Measurements from ENCODE around the gene UNC13A.
A peak's percentile ranks its signal among the peaks of the same experiment; 100 is the strongest.

Gene UNC13A

DNA sequence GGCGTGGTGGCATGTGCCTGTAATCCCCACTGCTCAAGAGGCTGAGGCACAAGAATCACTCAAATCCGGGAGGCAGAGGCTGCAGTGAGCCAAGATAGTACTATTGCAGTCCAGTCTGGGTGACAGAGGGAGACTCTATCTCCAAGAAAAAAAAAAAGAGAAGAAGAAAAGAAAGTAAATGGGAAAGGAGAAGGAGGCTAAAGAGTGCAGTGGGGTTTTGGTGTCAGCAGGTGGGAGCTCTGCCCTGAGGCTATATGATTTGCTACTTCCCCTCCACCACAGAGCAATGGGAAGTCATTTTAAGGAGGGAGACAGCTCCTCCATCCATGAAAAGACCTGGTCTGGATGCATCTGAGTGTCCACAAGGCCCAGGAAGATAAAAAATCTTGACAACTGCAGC is 23.1 kb downstream of the UNC13A start:
- H3K9me3 ChIP-seq, result peaks cover 0 to 9% (median 6%) of the 10 kb centered on the region in 3 donors
- TF ChIP-seq, protein P1, sequence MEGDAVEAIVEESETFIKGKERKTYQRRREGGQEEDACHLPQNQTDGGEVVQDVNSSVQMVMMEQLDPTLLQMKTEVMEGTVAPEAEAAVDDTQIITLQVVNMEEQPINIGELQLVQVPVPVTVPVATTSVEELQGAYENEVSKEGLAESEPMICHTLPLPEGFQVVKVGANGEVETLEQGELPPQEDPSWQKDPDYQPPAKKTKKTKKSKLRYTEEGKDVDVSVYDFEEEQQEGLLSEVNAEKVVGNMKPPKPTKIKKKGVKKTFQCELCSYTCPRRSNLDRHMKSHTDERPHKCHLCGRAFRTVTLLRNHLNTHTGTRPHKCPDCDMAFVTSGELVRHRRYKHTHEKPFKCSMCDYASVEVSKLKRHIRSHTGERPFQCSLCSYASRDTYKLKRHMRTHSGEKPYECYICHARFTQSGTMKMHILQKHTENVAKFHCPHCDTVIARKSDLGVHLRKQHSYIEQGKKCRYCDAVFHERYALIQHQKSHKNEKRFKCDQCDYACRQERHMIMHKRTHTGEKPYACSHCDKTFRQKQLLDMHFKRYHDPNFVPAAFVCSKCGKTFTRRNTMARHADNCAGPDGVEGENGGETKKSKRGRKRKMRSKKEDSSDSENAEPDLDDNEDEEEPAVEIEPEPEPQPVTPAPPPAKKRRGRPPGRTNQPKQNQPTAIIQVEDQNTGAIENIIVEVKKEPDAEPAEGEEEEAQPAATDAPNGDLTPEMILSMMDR (IDR thresholded peaks at IDR 0.05), result no peak
- no peaks in the 10 kb centered on the region for H3K36me3 ChIP-seq
- DNase-seq, result no peak
- H3K4me3 ChIP-seq, result no peak overlapping the region
- H3K27ac ChIP-seq, result no peak overlapping the region
- H3K4me1 ChIP-seq, result peaks cover 0 to 7% (median 0%) of the 10 kb centered on the region in 4 donors
- peaks cover 0 to 2% of the 10 kb centered on the region in 2 donors for H3K27me3 ChIP-seq
- intact Hi-C loops (cut with DNase I; ENCODE audit: low total_unique reads), result no loop called here

- H3K27me3 ChIP-seq, result no peaks in the 10 kb centered on the region
- no peaks in the 10 kb centered on the region for H3K36me3 ChIP-seq
- H3K4me1 ChIP-seq, result peaks cover 0 to 36% (median 13%) of the 10 kb centered on the region in 4 donors
- no peak for DNase-seq
- H3K4me3 ChIP-seq, result no peak overlapping the region
- intact Hi-C loops (cut with DNase I; ENCODE audit: low total_unique reads), result no loop called here
- H3K9me3 ChIP-seq, result peaks cover 0 to 6% (median 3%) of the 10 kb centered on the region in 3 donors
- peak overlapping the region; percentile 88 to 89 for H3K27ac ChIP-seq
- TF ChIP-seq, protein P1 (IDR thresholded peaks at IDR 0.05), result no peak
Measured at GRCh38 chr19:17659996-17660395, 28.2 kb downstream of the UNC13A start.

DNA sequence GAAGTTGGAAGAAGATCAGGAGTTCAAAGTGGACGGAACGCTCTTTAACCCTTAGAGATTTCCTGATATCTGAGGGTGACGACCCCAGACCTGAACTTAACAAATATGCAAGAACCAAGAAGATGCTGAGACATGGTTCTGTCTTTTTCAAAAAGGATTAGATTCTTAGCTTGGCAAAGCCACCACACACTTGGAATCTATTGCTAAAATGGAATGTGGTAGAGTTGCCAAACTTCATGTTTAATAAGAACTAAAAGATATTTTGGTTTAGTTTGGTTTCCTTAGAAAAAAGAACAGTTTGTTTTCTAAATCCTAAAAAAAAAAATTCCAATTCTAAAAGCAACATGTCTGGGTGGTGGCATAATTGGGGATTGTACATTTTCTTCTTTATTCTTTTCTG is 29.5 kb downstream of the UNC13A start:
- H3K27me3 ChIP-seq, result no peaks in the 10 kb centered on the region
- intact Hi-C loops (cut with DNase I; ENCODE audit: low total_unique reads), result no loop called here
- DNase-seq, result no peak
- H3K4me3 ChIP-seq, result no peak overlapping the region
- no peaks in the 10 kb centered on the region for H3K36me3 ChIP-seq
- TF ChIP-seq, protein P1 (IDR thresholded peaks at IDR 0.05), result no peak
- peaks cover 0 to 36% (median 13%) of the 10 kb centered on the region in 4 donors for H3K4me1 ChIP-seq
- peak overlapping the region; percentile 88 to 89 for H3K27ac ChIP-seq
- H3K9me3 ChIP-seq, result peaks cover 0 to 5% (median 0%) of the 10 kb centered on the region in 3 donors

GRCh38 chr19:17658240-17658639 is 29.9 kb downstream of the UNC13A start:
- no peak for DNase-seq
- H3K4me1 ChIP-seq, result peaks cover 0 to 36% (median 13%) of the 10 kb centered on the region in 4 donors
- H3K4me3 ChIP-seq, result no peak overlapping the region
- intact Hi-C loops (cut with DNase I; ENCODE audit: low total_unique reads), result no loop called here
- H3K27me3 ChIP-seq, result no peaks in the 10 kb centered on the region
- peaks cover 0 to 5% (median 0%) of the 10 kb centered on the region in 3 donors for H3K9me3 ChIP-seq
- TF ChIP-seq, protein P1 (IDR thresholded peaks at IDR 0.05), result no peak
- H3K27ac ChIP-seq, result peak overlapping the region; percentile 88 to 89
- no peaks in the 10 kb centered on the region for H3K36me3 ChIP-seq

DNA sequence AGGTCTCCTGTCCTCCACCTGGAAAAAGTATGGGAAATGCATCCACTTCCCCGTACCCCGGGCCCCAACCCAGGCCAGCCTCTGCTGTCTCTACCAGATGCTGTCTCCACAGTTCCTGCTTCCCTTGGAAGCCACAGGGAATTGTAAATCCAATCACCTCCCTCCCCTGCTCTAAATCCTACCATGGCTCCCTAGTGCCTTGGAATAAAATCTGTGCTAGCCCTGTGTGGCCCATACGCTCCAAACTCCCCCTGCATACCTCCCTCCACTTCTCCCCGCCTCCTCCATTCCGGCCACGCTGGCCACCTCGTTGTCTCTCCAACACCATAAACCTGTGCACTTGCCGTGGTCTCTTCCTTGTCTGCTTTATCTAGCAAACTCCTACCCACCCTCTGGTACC is 31.2 kb downstream of the UNC13A start:
- Histone ChIP-seq H3K36me3 (no peaks in the 10 kb centered on the region), H3K27me3 (no peaks in the 10 kb centered on the region), H3K9me3 (peaks cover 0 to 5% (median 0%) of the 10 kb centered on the region in 3 donors), H3K4me1 (peaks cover 0 to 36% (median 13%) of the 10 kb centered on the region in 4 donors), H3K4me3 (no peak overlapping the region), H3K27ac (no peak overlapping the region)
- intact Hi-C loops (cut with DNase I; ENCODE audit: low total_unique reads), result no loop called here
- DNase-seq, result no peak
- TF ChIP-seq, protein P1 (IDR thresholded peaks at IDR 0.05), result no peak

Data from tibial artery (tissue), 4 donors.